Colonic mucosa (tissue), 4 donors: ENCODE data around the gene SFXN4. TPM values are rescaled to one million over a fixed set of nuclear protein-coding genes. Genes with fewer than 3 reads are reported as not detected.
"Not testable (repeated sequence)": the region's sequence is repeated elsewhere in the genome, so short reads cannot be mapped to it uniquely, and the experiment has no call there.

Source experiments
- DNase-seq: peaks from one replicate; pipeline ENCODE4 v3.0.0-alpha.2; 2020
- H3K27ac ChIP-seq: fragments of 200-600 bp; one replicate; pipeline ENCODE4 v1.8.0; 2021
- H3K27me3 ChIP-seq: fragments of 200-600 bp; one replicate; pipeline ENCODE4 v1.8.0; 2021
- H3K36me3 ChIP-seq: fragments of 200-600 bp; one replicate; pipeline ENCODE4 v1.8.0; 2021
- H3K4me1 ChIP-seq: fragments of 200-600 bp; one replicate; pipeline ENCODE4 v1.8.0; 2021; ENCODE audit warnings: mild to moderate bottlenecking
- H3K4me3 ChIP-seq: fragments of 200-600 bp; one replicate; pipeline ENCODE4 v1.8.0; 2021
- H3K9ac ChIP-seq, 2 donors: one replicate each; pipeline ENCODE4 v1.7.0; 2013; ENCODE audit warnings: control low read depth in 2 of 2, low read depth in 2 of 2, low read length in 2 of 2
- H3K9me3 ChIP-seq: fragments of 200-600 bp; one replicate; pipeline ENCODE4 v1.8.0; 2021
- intact Hi-C: fragments of 100-400 bp; cut with DNase I; formaldehyde crosslinking; loops from one replicate; pipeline ENCODE4 v1.14.1; 2022
- total RNA-seq, 2 donors: library from RNA; stranded (reverse); fragmentation: NEBNext Ultra II Directional in 1 of 2; extraction: Animal tissue kit (Norgen Biotek cat#: 25700) in 1 of 2; gene quantifications; one replicate each; pipeline ENCODE4 v1.2.1, GENCODE V29; 2021
- TF ChIP-seq, protein P1 (sequence below): fragments of 200-600 bp; IDR thresholded peaks from one replicate; pipeline ENCODE4 v1.8.0; 2022; ENCODE audit warnings: antibody characterized with exemption, mild to moderate bottlenecking
- donor health status: healthy.
- donor health status: DM: no; HTN: no; CAD: no.
- donor health status: DM: no; HTN: no; CAD: no.

The SFXN4 gene
- total RNA-seq, 2 donors from 2014 or later, result 29.4 to 37.2 TPM

DNA sequence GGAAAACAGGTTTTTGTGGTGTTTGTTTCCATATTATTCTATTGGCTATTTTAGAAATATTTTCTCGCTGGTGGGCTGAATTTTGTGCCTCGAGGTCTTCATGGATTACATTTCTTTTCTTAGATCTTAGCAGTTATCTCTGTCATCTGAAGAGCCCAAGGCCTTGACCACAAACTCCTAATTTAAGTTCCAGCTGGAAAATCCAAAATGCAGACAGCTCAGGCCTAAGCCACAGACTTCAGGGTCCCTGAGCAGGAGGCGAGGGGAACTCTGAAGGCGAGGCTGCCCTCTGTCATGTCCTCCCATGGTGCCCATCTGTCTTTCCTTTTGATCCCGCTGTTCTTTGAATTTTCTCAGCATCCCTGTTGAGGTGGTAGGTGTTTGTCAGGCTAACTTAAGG, 47.3 kb downstream of the SFXN4 start:
- intact Hi-C loops, result loop anchor here (10.0 kb wide), 1 partner anchor 53 kb away; no protein-coding TSS in a partner anchor
- Histone ChIP-seq H3K9ac (no peak overlapping the region), H3K36me3 (no peaks in the 10 kb centered on the region), H3K4me3 (no peak overlapping the region), H3K27me3 (no peaks in the 10 kb centered on the region), H3K4me1 (no peaks in the 10 kb centered on the region), H3K27ac (no peak overlapping the region), H3K9me3 (no peaks in the 10 kb centered on the region)
- no peak for DNase-seq
- TF ChIP-seq, protein P1, sequence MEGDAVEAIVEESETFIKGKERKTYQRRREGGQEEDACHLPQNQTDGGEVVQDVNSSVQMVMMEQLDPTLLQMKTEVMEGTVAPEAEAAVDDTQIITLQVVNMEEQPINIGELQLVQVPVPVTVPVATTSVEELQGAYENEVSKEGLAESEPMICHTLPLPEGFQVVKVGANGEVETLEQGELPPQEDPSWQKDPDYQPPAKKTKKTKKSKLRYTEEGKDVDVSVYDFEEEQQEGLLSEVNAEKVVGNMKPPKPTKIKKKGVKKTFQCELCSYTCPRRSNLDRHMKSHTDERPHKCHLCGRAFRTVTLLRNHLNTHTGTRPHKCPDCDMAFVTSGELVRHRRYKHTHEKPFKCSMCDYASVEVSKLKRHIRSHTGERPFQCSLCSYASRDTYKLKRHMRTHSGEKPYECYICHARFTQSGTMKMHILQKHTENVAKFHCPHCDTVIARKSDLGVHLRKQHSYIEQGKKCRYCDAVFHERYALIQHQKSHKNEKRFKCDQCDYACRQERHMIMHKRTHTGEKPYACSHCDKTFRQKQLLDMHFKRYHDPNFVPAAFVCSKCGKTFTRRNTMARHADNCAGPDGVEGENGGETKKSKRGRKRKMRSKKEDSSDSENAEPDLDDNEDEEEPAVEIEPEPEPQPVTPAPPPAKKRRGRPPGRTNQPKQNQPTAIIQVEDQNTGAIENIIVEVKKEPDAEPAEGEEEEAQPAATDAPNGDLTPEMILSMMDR, result no peak

DNA sequence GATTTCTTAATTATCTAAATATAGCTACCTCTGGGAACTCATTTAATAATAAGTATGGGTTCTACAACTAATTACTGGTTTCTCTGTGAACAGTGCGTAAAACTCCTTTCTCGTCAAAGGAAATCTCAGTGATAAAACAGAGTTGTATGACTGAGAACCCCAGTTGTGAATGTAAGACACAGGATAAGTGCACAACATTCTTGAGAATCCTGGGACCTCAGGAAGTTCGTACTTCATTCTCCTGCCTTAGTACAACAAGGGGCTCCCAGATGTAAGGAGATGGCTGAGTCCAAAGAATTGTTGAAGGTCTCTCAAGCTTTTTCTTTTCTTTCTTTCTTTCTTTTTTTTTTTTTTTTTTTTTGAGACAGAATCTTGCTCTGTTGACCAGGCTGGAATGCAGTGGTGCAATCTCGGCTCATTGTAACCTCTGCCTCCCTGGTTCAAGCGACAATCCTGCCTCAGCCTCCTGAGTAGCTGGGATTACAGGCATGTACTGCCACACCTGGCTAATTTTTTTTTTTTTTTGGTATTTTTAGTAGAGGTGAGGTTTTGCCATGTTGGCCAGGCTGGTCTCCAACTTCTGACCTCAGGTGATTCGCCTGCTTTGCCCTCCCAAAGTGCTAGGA, 49.1 kb downstream of the SFXN4 start:
- Histone ChIP-seq H3K27ac (no peak overlapping the region), H3K4me3 (no peak overlapping the region), H3K4me1 (no peaks in the 10 kb centered on the region), H3K9me3 (no peaks in the 10 kb centered on the region), H3K9ac (no peak overlapping the region), H3K36me3 (no peaks in the 10 kb centered on the region), H3K27me3 (no peaks in the 10 kb centered on the region)
- TF ChIP-seq, protein P1, result no peak
- intact Hi-C loops, result loop anchor here (10.0 kb wide), 1 partner anchor 52 kb away; no protein-coding TSS in a partner anchor
- no peak for DNase-seq

DNA sequence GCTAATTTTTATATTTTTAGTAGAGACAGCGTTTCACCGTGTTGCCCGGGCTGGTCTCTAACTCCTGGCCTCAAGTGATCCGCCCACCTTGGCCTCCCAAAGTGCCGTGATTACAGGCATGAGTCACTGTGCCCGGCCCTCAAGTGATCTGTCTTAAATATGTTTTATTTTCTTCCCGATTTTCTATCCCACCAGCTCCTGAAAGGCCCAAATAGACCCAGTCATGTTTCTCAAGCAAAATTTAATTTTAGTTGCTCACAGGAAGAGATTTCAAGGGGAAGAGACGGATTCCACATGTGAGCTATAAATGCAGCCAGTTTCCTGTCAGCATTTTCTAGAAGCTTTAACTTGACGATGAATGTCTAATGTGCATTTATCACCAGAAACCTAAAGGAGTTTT, 49.6 kb downstream of the SFXN4 start:
- Histone ChIP-seq H3K9me3 (no peaks in the 10 kb centered on the region), H3K27ac (no peak overlapping the region), H3K4me3 (no peak overlapping the region), H3K9ac (no peak overlapping the region), H3K4me1 (no peaks in the 10 kb centered on the region), H3K27me3 (no peaks in the 10 kb centered on the region), H3K36me3 (no peaks in the 10 kb centered on the region)
- intact Hi-C loops, result loop anchor here (10.0 kb wide), 1 partner anchor 51 kb away; no protein-coding TSS in a partner anchor
- DNase-seq, result no peak
- TF ChIP-seq, protein P1, result no peak

DNA sequence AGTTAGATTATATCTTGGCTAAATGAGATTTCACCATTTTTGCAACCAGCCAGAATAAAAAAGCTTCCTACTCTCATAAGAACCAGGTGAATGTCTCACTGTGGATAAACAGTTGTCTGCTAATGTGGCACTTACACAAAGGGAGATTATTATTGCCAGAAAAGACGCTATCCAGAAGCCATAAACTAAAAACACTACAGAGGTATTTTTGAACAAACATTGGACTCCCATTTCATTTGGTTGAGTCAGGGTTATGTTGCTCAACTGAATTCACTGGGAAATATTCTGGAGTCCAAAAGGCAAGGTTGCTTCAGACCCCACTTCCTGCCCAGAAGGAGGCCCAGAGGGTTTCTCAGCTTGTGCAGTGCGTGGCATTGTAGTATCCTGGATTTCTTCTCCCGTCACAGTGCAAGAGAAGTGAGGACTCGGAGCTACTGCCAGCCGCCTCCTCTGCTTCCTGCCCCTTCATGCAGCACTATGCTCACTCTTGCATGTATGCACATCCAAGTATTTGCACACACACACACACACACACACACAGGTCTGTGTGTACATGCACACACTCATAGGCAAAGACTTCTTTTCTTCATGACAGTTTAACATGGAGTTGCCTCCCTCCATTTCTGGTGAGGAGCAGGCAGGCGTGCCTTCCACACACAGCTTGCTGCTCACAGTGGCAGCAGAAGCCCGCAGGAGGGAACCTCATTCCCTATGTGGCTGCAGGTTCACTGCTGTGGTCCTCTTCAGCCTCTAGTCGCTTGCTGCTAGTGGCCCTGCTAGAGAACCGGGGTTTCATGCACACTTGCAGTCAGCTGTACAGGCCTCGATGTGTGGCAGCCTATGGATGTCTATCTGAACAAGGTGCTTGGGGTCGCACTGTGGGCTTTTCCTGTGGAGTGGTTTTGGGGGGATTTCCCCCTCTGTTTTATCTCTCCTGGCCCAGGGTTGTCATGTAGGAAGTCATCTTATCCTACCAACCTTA, 51.5 kb downstream of the SFXN4 start:
- no peak for DNase-seq
- Histone ChIP-seq H3K9me3 (no peaks in the 10 kb centered on the region), H3K4me1 (no peaks in the 10 kb centered on the region), H3K27ac (no peak overlapping the region), H3K27me3 (no peaks in the 10 kb centered on the region), H3K9ac (no peak overlapping the region), H3K36me3 (peaks cover 3% of the 10 kb centered on the region), H3K4me3 (no peak overlapping the region)
- TF ChIP-seq, protein P1, result no peak
- intact Hi-C loops, result loop anchor here (10.0 kb wide), 1 partner anchor 49 kb away; no protein-coding TSS in a partner anchor

DNA sequence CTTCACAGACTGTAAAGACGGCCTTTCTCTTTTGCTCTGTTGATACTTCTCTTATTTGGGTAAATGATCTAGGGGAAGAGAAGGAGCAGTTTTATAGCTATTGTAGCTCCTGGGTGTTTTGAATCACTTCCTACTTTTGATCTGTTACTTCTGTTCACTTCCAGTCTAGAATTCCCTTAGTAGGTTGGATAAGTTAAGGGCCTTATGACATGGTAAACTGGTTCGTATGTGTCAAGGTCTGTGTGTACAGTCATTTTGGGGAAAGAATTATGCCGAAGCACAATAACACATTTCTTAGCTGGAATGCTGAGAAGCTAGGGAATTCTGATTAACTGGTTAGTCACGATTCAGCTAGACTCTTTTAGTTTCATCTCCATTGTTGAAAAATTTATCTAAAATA, 53.5 kb downstream of the SFXN4 start:
- Histone ChIP-seq H3K4me3 (no peak overlapping the region), H3K9me3 (no peaks in the 10 kb centered on the region), H3K4me1 (no peaks in the 10 kb centered on the region), H3K9ac (no peak overlapping the region), H3K36me3 (peaks cover 3% of the 10 kb centered on the region), H3K27me3 (no peaks in the 10 kb centered on the region), H3K27ac (no peak overlapping the region)
- no peak for DNase-seq
- intact Hi-C loops, result loop anchor here (10.0 kb wide), 1 partner anchor 47 kb away; no protein-coding TSS in a partner anchor
- TF ChIP-seq, protein P1, result no peak

DNA sequence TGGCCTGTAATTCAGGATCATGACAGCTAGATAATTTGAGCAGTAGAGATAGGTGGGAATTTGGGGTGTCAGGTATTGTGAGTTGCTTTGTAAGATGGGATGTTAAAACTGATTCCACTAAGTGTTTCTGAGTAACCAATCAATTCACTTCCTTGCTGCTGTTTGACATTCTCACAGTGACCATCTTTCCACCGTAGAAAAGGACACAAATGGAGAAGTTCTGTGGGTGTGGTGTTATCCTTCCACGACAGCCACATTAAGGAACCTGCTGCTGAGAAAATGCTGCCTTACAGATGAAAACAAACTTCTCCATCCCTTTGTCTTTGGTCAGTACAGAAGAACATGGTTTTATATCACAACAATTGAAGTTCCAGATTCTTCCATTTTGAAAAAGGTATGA, 57.7 kb downstream of the SFXN4 start:
- intact Hi-C loops, H3K9me3 ChIP-seq, DNase-seq, H3K27ac ChIP-seq, H3K27me3 ChIP-seq, H3K36me3 ChIP-seq, H3K4me1 ChIP-seq, H3K9ac ChIP-seq, H3K4me3 ChIP-seq: not testable (repeated sequence)

DNA sequence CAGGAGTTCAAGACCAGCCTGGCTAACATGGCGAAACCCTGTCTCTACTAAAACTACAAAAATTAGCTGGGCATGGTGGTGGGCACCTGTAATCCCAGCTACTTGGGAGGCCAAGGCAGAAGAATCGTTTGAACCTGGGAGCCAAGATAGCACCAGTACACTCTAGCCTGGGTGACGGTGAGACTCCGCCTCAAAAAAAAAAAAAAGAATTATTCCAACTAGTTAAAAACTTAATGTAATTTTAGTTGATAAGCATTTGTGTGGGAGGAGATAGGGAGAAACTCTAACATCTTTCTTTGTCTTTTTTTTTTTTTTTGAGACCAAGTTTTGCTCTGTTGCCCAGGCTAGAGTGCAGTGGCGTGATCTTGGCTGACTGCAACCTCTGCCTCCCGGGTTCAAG, 58.4 kb downstream of the SFXN4 start:
- H3K27ac ChIP-seq, H3K9ac ChIP-seq, H3K27me3 ChIP-seq, H3K4me3 ChIP-seq, H3K36me3 ChIP-seq, intact Hi-C loops, H3K4me1 ChIP-seq, DNase-seq, H3K9me3 ChIP-seq: not testable (repeated sequence)

DNA sequence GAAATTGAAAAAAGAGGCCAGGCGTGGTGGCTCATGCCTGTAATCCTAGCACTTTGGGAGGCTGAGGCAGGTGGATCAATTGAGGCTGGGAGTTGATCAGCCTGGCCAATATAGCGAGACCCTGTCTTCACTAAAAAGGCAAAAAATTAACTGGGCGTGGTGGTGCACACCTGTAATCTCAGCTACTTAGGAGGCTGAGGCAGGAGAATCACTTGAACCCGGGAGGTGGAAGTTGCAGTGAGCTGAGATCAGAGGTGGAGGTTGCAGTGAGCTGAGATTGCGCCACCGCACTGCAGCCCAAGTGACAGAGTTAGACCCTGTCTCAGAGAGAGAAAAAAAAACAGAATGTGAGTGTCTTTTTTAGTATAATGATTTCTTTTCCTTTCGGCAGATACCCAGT, 59.6 kb downstream of the SFXN4 start:
- H3K27me3 ChIP-seq, H3K9ac ChIP-seq, H3K36me3 ChIP-seq, H3K27ac ChIP-seq, intact Hi-C loops, DNase-seq, H3K9me3 ChIP-seq, H3K4me1 ChIP-seq, H3K4me3 ChIP-seq: not testable (repeated sequence)
